Measurements from ENCODE around the gene RBBP8NL. TPM values are rescaled to one million over a fixed set of nuclear protein-coding genes. Genes with fewer than 3 reads are reported as not detected.

Gene RBBP8NL
- total RNA-seq, 1 experiment from 2014 or later, result not detected

GRCh38 chr20:62404761-62405107 lies 22.6 kb downstream of the RBBP8NL start:
- POLR2A ChIA-PET (ENCODE audit: low non-redundant PET), result no interaction called here
- H3K4me1 ChIP-seq (ENCODE audit: insufficient read depth, low read length, poor library complexity, severe bottlenecking), result peaks cover 3% of the 10 kb centered on the region
- intact Hi-C loops (cut with micrococcal nuclease; ENCODE audit: unreplicated experiment), result no loop called here

GRCh38 chr20:62404112-62404665 lies 23.1 kb downstream of the RBBP8NL start:
- Histone ChIP-seq H3K4me1 (ENCODE audit: insufficient read depth, low read length, poor library complexity, severe bottlenecking) (peaks cover 3% of the 10 kb centered on the region), H3K27me3 (replicated peaks; ENCODE audit: insufficient read depth, low read depth, low read length, poor library complexity) (no peaks in the 10 kb centered on the region), H3K4me3 (ENCODE audit: low read depth, low read length, poor library complexity, severe bottlenecking) (no peak overlapping the region), H3K36me3 (ENCODE audit: insufficient read depth, low read length, poor library complexity, severe bottlenecking) (no peaks in the 10 kb centered on the region), H3K27ac (ENCODE audit: low read depth, low read length, poor library complexity, severe bottlenecking) (no peak overlapping the region), H3K9me3 (ENCODE audit: low read depth, low read length, poor library complexity, severe bottlenecking) (no peaks in the 10 kb centered on the region)
- POLR2A ChIA-PET (ENCODE audit: low non-redundant PET), result no interaction called here
- TF ChIP-seq EZH2 (IDR thresholded peaks at IDR 0.05; ENCODE audit: borderline replicate concordance, low read depth, low read length, poor library complexity, severe bottlenecking) (no peak), CTCF (conservative IDR thresholded peaks at IDR 0.05; ENCODE audit: low read depth, low read length) (no peak)
- DNase-seq (ENCODE audit: low spot score), result no peak
- intact Hi-C loops (cut with micrococcal nuclease; ENCODE audit: unreplicated experiment), result no loop called here
- no TSS peak for BruUV-seq (replicated peaks)
- CTCF ChIA-PET, result no interaction called here

More at GRCh38 chr20:62404761-62405107, 22.6 kb downstream of the RBBP8NL start:
- DNase-seq (ENCODE audit: low spot score), result no peak
- no peak overlapping the region for H3K4me3 ChIP-seq (ENCODE audit: low read depth, low read length, poor library complexity, severe bottlenecking)
- no peak overlapping the region for H3K27ac ChIP-seq (ENCODE audit: low read depth, low read length, poor library complexity, severe bottlenecking)
- TF ChIP-seq EZH2 (IDR thresholded peaks at IDR 0.05; ENCODE audit: borderline replicate concordance, low read depth, low read length, poor library complexity, severe bottlenecking) (no peak), CTCF (conservative IDR thresholded peaks at IDR 0.05; ENCODE audit: low read depth, low read length) (no peak)
- no TSS peak for BruUV-seq (replicated peaks)
- CTCF ChIA-PET, result no interaction called here
- no peaks in the 10 kb centered on the region for H3K27me3 ChIP-seq (replicated peaks; ENCODE audit: insufficient read depth, low read depth, low read length, poor library complexity)
- H3K36me3 ChIP-seq (ENCODE audit: insufficient read depth, low read length, poor library complexity, severe bottlenecking), result no peaks in the 10 kb centered on the region
- no peaks in the 10 kb centered on the region for H3K9me3 ChIP-seq (ENCODE audit: low read depth, low read length, poor library complexity, severe bottlenecking)

- TF ChIP-seq EZH2 (IDR thresholded peaks at IDR 0.05; ENCODE audit: borderline replicate concordance, low read depth, low read length, poor library complexity, severe bottlenecking) (no peak), CTCF (conservative IDR thresholded peaks at IDR 0.05; ENCODE audit: low read depth, low read length) (no peak)
- Histone ChIP-seq H3K27ac (ENCODE audit: low read depth, low read length, poor library complexity, severe bottlenecking) (no peak overlapping the region), H3K36me3 (ENCODE audit: insufficient read depth, low read length, poor library complexity, severe bottlenecking) (no peaks in the 10 kb centered on the region), H3K4me1 (ENCODE audit: insufficient read depth, low read length, poor library complexity, severe bottlenecking) (peaks cover 3% of the 10 kb centered on the region), H3K27me3 (replicated peaks; ENCODE audit: insufficient read depth, low read depth, low read length, poor library complexity) (no peaks in the 10 kb centered on the region), H3K9me3 (ENCODE audit: low read depth, low read length, poor library complexity, severe bottlenecking) (no peaks in the 10 kb centered on the region), H3K4me3 (ENCODE audit: low read depth, low read length, poor library complexity, severe bottlenecking) (no peak overlapping the region)
- DNase-seq (ENCODE audit: low spot score), result no peak
- BruUV-seq (replicated peaks), result no TSS peak
- intact Hi-C loops (cut with micrococcal nuclease; ENCODE audit: unreplicated experiment), result no loop called here
- ChIA-PET POLR2A (ENCODE audit: low non-redundant PET) (no interaction called here), CTCF (no interaction called here)
Observed at GRCh38 chr20:62403331-62403730, 24.0 kb downstream of the RBBP8NL start.
